SK-N-SH treated with all-trans-retinoic acid at 6 μM for 48 hours (cell line): ENCODE data around the gene FERMT2.
A peak's percentile ranks its signal among the peaks of the same experiment; 100 is the strongest.

Experiments
- ATAC-seq: fragments of 200-7000 bp; cut with Tn5 transposase; 3 replicates; pipeline ENCODE4 v1.9.1; 2020; ENCODE audit warnings: mild to moderate bottlenecking, moderate library complexity
- ARNTL ChIP-seq: fragments of 450-650 bp; formaldehyde crosslinking; IDR thresholded peaks from 2 replicates; pipeline ENCODE4 v1.5.0; 2020; ENCODE audit warnings: low read depth, mild to moderate bottlenecking, moderate library complexity, borderline replicate concordance
- BACH2 ChIP-seq: fragments of 250-450 bp; sonication (Bioruptor Pico); IDR thresholded peaks from 2 replicates; pipeline ENCODE4 v1.9.0; 2021; ENCODE audit warnings: mild to moderate bottlenecking, borderline replicate concordance
- CREB5 ChIP-seq: fragments of 250-450 bp; sonication (Bioruptor Pico); IDR thresholded peaks from 2 replicates; pipeline ENCODE4 v1.5.1; 2020; ENCODE audit warnings: low read depth, mild to moderate bottlenecking, moderate library complexity
- CSDC2 ChIP-seq: fragments of 250-450 bp; sonication (Bioruptor Pico); IDR thresholded peaks from 2 replicates; pipeline ENCODE4 v1.5.0; 2020; ENCODE audit warnings: mild to moderate bottlenecking, moderate library complexity
- CSRNP3 ChIP-seq: fragments of 250-450 bp; sonication (Bioruptor Pico); IDR thresholded peaks from 2 replicates; pipeline ENCODE4 v1.5.1; 2021; ENCODE audit warnings: mild to moderate bottlenecking, moderate library complexity
- GLIS3 ChIP-seq: fragments of 250-450 bp; sonication (Bioruptor Pico); IDR thresholded peaks from 2 replicates; pipeline ENCODE4 v1.5.0; 2020; ENCODE audit warnings: mild to moderate bottlenecking, moderate library complexity
- ISL1 ChIP-seq: fragments of 250-450 bp; sonication (Bioruptor Pico); IDR thresholded peaks from 2 replicates; pipeline ENCODE4 v2.1.2; 2022; ENCODE audit warnings: mild to moderate bottlenecking, moderate library complexity
- PATZ1 ChIP-seq: fragments of 250-450 bp; sonication (Bioruptor Pico); IDR thresholded peaks from 2 replicates; pipeline ENCODE4 v1.8.0; 2020; ENCODE audit warnings: mild to moderate bottlenecking, moderate library complexity, borderline replicate concordance
- POU6F1 ChIP-seq: fragments of 250-450 bp; sonication (Bioruptor Pico); IDR thresholded peaks from 2 replicates; pipeline ENCODE4 v1.8.0; 2021; ENCODE audit warnings: low read depth, mild to moderate bottlenecking, moderate library complexity, borderline replicate concordance
- PPARA ChIP-seq: fragments of 250-450 bp; sonication (Bioruptor Pico); IDR thresholded peaks from 2 replicates; pipeline ENCODE4 v1.5.0; 2020; ENCODE audit warnings: mild to moderate bottlenecking, borderline replicate concordance
- SNAI2 ChIP-seq: fragments of 250-450 bp; sonication (Bioruptor Pico); IDR thresholded peaks from 2 replicates; pipeline ENCODE4 v1.5.0; 2020; ENCODE audit warnings: mild to moderate bottlenecking, moderate library complexity
- TCF4 ChIP-seq: fragments of 250-450 bp; sonication (Bioruptor Pico); IDR thresholded peaks from 2 replicates; pipeline ENCODE4 v1.8.0; 2021; ENCODE audit warnings: mild to moderate bottlenecking, moderate library complexity, borderline replicate concordance
- TSHZ2 ChIP-seq: fragments of 250-450 bp; sonication (Bioruptor Pico); IDR thresholded peaks from 2 replicates; pipeline ENCODE4 v1.5.0; 2020; ENCODE audit warnings: mild to moderate bottlenecking, moderate library complexity
- ZC3H10 ChIP-seq: fragments of 250-450 bp; sonication (Bioruptor Pico); IDR thresholded peaks from 2 replicates; pipeline ENCODE4 v1.5.1; 2021; ENCODE audit warnings: mild to moderate bottlenecking, moderate library complexity
- ZNF565 ChIP-seq: fragments of 450-650 bp; formaldehyde crosslinking; conservative IDR thresholded peaks from 2 replicates; pipeline ENCODE4 v1.5.0; 2020; ENCODE audit warnings: low read depth, mild to moderate bottlenecking, moderate library complexity
- ZNF70 ChIP-seq: fragments of 450-650 bp; formaldehyde crosslinking; IDR thresholded peaks from 2 replicates; pipeline ENCODE4 v1.5.0; 2020; ENCODE audit warnings: mild to moderate bottlenecking, moderate library complexity

The FERMT2 gene

GRCh38 chr14:52995998-52996397, 45.1 kb upstream of the FERMT2 start (continued):
- no peak for TF ChIP-seq TCF4
- TF ChIP-seq CSDC2: no peak
- no peak for TF ChIP-seq ZC3H10 (CRISPR knock-in tag)
- TF ChIP-seq BACH2 (CRISPR knock-in tag): no peak
- no peak for TF ChIP-seq POU6F1 (CRISPR knock-in tag)
- no peak for TF ChIP-seq CSRNP3
- no peak for TF ChIP-seq PATZ1
- no peak for TF ChIP-seq GLIS3 (CRISPR knock-in tag)
- TF ChIP-seq, all 23 proteins: peak for 0

- no peak for TF ChIP-seq POU6F1 (CRISPR knock-in tag)
- no peak for TF ChIP-seq ZNF565 (CRISPR knock-in tag)
- TF ChIP-seq CREB5 (CRISPR knock-in tag): no peak
- no peak for TF ChIP-seq TSHZ2 (CRISPR knock-in tag)
- no peak for TF ChIP-seq PPARA
- TF ChIP-seq ARNTL: no peak
- no peak for TF ChIP-seq ZNF70
- no peak for TF ChIP-seq ISL1 (CRISPR knock-in tag)
- no peak for TF ChIP-seq CSDC2
- TF ChIP-seq SNAI2 (CRISPR knock-in tag): no peak
- no peak for TF ChIP-seq GLIS3 (CRISPR knock-in tag)
- no peak for TF ChIP-seq PATZ1
- TF ChIP-seq, all 23 proteins: peak for 0
- ATAC-seq: no peak
These were observed 41.5 kb upstream of the FERMT2 start for GRCh38 chr14:52992236-52992870.

- ATAC-seq: peak; percentile 50; the same call in 2 of the 3 replicates
These were observed 37.3 kb upstream of the FERMT2 start for GRCh38 chr14:52988139-52988538.

More at GRCh38 chr14:52988139-52988538, 37.3 kb upstream of the FERMT2 start:
- TF ChIP-seq ZC3H10 (CRISPR knock-in tag): no peak
- TF ChIP-seq ZNF565 (CRISPR knock-in tag): no peak
- peak; percentile 62 for TF ChIP-seq ISL1 (CRISPR knock-in tag)
- TF ChIP-seq, all 23 proteins: peak for 1
